Breast epithelium (tissue), 3 donors: Measurements from ENCODE around the gene XPO1.
"Not testable (repeated sequence)": the region's sequence is repeated elsewhere in the genome, so short reads cannot be mapped to it uniquely, and the experiment has no call there.

Source experiments
- CTCF ChIP-seq, 3 donors: fragments of 450-650 bp; IDR thresholded peaks; one replicate each; pipeline ENCODE4 v1.5.1; 2016 to 2017; ENCODE audit warnings: antibody characterized with exemption in 3 of 3, mild to moderate bottlenecking in 3 of 3, moderate library complexity in 3 of 3
- POLR2A ChIP-seq: fragments of 450-650 bp; IDR thresholded peaks from one replicate; pipeline ENCODE4 v1.6.1; 2016; ENCODE audit warnings: antibody characterized with exemption, mild to moderate bottlenecking, moderate library complexity
- POLR2AphosphoS5 ChIP-seq, 3 donors: sonication (generic); formaldehyde crosslinking; IDR thresholded peaks; one replicate each; pipeline ENCODE4 v1.6.1; 2017; ENCODE audit warnings: antibody characterized with exemption in 3 of 3

- not testable (repeated sequence) for TF ChIP-seq CTCF (IDR thresholded peaks at IDR 0.05); POLR2A; POLR2AphosphoS5 (IDR thresholded peaks at IDR 0.05)
These were observed 83.2 kb downstream of the XPO1 start for GRCh38 chr2:61454972-61455371.
